Hepatocyte (in vitro differentiated cells): Measurements from ENCODE around the gene ATP8A2. TPM values are rescaled to one million over a fixed set of nuclear protein-coding genes. Genes with fewer than 3 reads are reported as not detected.

Experiments used
- DNase-seq: peaks from one replicate; pipeline ENCODE4 v3.0.0-alpha.2; 2016; ENCODE audit warnings: low spot score
- H2AFZ ChIP-seq: fragments of 200-600 bp; sonication (generic); 2 replicates; pipeline ENCODE4 v1.6.0; 2016; ENCODE audit warnings: antibody characterized with exemption, mild to moderate bottlenecking
- H3K27ac ChIP-seq: fragments of 200-600 bp; sonication (generic); 2 replicates; pipeline ENCODE4 v1.5.1; 2016; ENCODE audit warnings: mild to moderate bottlenecking
- H3K27me3 ChIP-seq: fragments of 200-600 bp; sonication (generic); 2 replicates; pipeline ENCODE4 v1.6.1; 2016
- H3K36me3 ChIP-seq: fragments of 200-600 bp; sonication (generic); replicated peaks from 2 replicates; pipeline ENCODE4 v1.5.1; 2016; ENCODE audit warnings: low read depth; ENCODE audit not compliant: insufficient read depth
- H3K4me1 ChIP-seq: fragments of 200-600 bp; sonication (generic); 2 replicates; pipeline ENCODE4 v1.5.1; 2016; ENCODE audit warnings: mild to moderate bottlenecking, moderate library complexity; ENCODE audit not compliant: insufficient read depth
- H3K4me2 ChIP-seq: fragments of 200-600 bp; sonication (generic); 2 replicates; pipeline ENCODE4 v1.6.0; 2016
- H3K4me3 ChIP-seq: fragments of 200-600 bp; sonication (generic); 2 replicates; pipeline ENCODE4 v1.5.1; 2016; ENCODE audit warnings: mild to moderate bottlenecking
- H3K79me2 ChIP-seq: fragments of 200-600 bp; sonication (generic); 2 replicates; pipeline ENCODE4 v1.6.0; 2017; ENCODE audit warnings: mild to moderate bottlenecking
- H3K9me2 ChIP-seq: fragments of 200-600 bp; sonication (generic); replicated peaks from 2 replicates; pipeline ENCODE4 v1.6.0; 2017; ENCODE audit warnings: mild to moderate bottlenecking; ENCODE audit not compliant: insufficient read depth
- H3K9me3 ChIP-seq: fragments of 200-600 bp; sonication (generic); 2 replicates; pipeline ENCODE4 v1.5.1; 2016; ENCODE audit warnings: low read depth, mild to moderate bottlenecking
- H4K20me1 ChIP-seq: fragments of 200-600 bp; sonication (generic); 2 replicates; pipeline ENCODE4 v1.6.0; 2016; ENCODE audit warnings: mild to moderate bottlenecking; ENCODE audit not compliant: insufficient read depth, poor library complexity, severe bottlenecking
- EZH2 ChIP-seq: fragments of 200-600 bp; sonication (generic); IDR thresholded peaks from 2 replicates; pipeline ENCODE4 v1.6.1; 2016; ENCODE audit warnings: antibody characterized with exemption, mild to moderate bottlenecking, borderline replicate concordance
- EZH2phosphoT487 ChIP-seq: fragments of 200-600 bp; sonication (generic); IDR thresholded peaks from one replicate; pipeline ENCODE4 v1.6.1; 2018; ENCODE audit warnings: antibody characterized with exemption, mild to moderate bottlenecking, low read depth, moderate library complexity; ENCODE audit not compliant: unreplicated experiment, severe bottlenecking
- WGBS: methylation state at CpG from one replicate; pipeline ENCODE4 v1.1.6; 2016; ENCODE audit warnings: low lambda C conversion rate; ENCODE audit errors: missing lambda C conversion rate; 5-methylcytosine and 5-hydroxymethylcytosine counted together
- polyA plus RNA-seq: library from polyadenylated mRNA; unstranded; fragments of >200 nt; fragmentation: Nextera tagmentation; extraction: Ambion mirVana; gene quantifications from 2 replicates; pipeline ENCODE4 v1.2.1, GENCODE V29; 2016
- total RNA-seq: library from RNA; depleted of rRNA; stranded (reverse); fragments of >200 nt; gene quantifications from 2 replicates; pipeline ENCODE4 v1.2.3, GENCODE V29; 2014
- TF ChIP-seq, protein P1 (sequence below): fragments of 200-600 bp; sonication (generic); IDR thresholded peaks from 2 replicates; pipeline ENCODE4 v1.5.1; 2016; ENCODE audit warnings: antibody characterized with exemption, mild to moderate bottlenecking; ENCODE audit not compliant: poor library complexity

The ATP8A2 gene
- total and polyA plus RNA-seq, 2 experiments from 2014 or later, result 2.1 to 3.1 TPM

DNA sequence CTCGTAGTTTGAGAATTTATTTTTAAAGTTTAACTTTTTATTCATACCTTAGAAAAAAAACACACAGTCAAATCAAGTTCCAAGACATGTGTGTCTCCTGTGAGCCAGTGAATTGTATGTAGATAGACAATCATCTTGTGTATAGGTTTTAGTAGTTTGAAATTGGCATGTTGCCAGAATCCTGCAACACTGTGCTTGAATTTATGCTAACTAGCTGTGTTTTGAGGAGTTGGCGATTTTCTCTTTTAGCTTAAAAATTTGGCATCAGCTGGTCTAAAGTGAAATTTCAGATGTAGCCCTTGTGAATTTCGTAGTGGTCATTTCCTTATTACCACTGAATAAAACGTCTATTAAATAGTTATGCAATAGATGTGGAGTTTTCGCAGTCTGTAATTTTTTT, 213.2 kb downstream of the ATP8A2 start:
- Histone ChIP-seq H3K9me2 (no peaks in the 10 kb centered on the region), H3K4me2 (no peak overlapping the region), H3K36me3 (no peaks in the 10 kb centered on the region), H4K20me1 (no peaks in the 10 kb centered on the region), H3K4me1 (no peaks in the 10 kb centered on the region), H3K9me3 (no peaks in the 10 kb centered on the region), H2AFZ (no peak overlapping the region), H3K27me3 (peaks cover 37% of the 10 kb centered on the region), H3K79me2 (no peaks in the 10 kb centered on the region), H3K4me3 (no peak overlapping the region), H3K27ac (no peak overlapping the region)
- TF ChIP-seq, protein P1, sequence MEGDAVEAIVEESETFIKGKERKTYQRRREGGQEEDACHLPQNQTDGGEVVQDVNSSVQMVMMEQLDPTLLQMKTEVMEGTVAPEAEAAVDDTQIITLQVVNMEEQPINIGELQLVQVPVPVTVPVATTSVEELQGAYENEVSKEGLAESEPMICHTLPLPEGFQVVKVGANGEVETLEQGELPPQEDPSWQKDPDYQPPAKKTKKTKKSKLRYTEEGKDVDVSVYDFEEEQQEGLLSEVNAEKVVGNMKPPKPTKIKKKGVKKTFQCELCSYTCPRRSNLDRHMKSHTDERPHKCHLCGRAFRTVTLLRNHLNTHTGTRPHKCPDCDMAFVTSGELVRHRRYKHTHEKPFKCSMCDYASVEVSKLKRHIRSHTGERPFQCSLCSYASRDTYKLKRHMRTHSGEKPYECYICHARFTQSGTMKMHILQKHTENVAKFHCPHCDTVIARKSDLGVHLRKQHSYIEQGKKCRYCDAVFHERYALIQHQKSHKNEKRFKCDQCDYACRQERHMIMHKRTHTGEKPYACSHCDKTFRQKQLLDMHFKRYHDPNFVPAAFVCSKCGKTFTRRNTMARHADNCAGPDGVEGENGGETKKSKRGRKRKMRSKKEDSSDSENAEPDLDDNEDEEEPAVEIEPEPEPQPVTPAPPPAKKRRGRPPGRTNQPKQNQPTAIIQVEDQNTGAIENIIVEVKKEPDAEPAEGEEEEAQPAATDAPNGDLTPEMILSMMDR, result no peak
- TF ChIP-seq EZH2 (no peak), EZH2phosphoT487 (no peak)
- no peak for DNase-seq
- 61% methylated on average over 5 of the region's 5 CpGs for WGBS

DNA sequence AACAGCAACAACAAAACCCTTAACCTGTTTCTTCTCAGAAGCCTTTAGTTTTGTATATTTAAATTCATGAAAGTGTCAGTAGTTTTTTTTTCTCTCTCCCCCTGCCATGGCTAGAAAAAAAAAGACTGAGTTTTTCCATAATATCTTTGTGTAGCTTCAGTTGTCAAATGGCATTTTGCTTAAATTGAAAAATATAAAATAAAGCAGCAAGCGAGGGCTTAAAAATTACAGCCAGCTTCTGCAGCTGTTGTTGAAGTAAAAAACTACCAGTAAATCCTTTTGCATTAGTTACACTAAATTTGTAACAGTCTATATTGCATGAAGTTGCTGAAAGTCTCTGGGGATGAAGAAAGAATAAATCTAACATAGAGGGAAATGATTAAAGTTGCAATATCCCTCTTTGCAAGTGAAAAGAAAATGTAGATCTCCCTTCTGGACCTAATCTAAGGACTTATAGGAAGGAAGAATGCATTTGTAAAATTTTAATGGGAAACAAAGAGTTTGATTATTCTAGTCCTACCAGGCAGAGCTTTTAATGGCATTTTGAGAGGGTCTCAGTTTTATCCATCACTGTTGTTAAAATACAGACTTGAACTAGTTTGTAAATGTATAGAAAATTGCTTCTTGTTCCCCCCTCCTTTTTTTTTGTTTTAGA, 215.7 kb downstream of the ATP8A2 start:
- Histone ChIP-seq H3K4me3 (no peak overlapping the region), H3K9me3 (no peaks in the 10 kb centered on the region), H3K4me1 (no peaks in the 10 kb centered on the region), H3K79me2 (no peaks in the 10 kb centered on the region), H3K27ac (no peak overlapping the region), H3K4me2 (no peak overlapping the region), H2AFZ (no peak overlapping the region), H3K9me2 (no peaks in the 10 kb centered on the region), H4K20me1 (no peaks in the 10 kb centered on the region), H3K27me3 (peaks cover 36% of the 10 kb centered on the region), H3K36me3 (no peaks in the 10 kb centered on the region)
- TF ChIP-seq, protein P1, result no peak
- no peak for TF ChIP-seq EZH2
- TF ChIP-seq EZH2phosphoT487, result no peak
- WGBS, result 68% methylated on average over 1 of the region's 1 CpG
- no peak for DNase-seq

DNA sequence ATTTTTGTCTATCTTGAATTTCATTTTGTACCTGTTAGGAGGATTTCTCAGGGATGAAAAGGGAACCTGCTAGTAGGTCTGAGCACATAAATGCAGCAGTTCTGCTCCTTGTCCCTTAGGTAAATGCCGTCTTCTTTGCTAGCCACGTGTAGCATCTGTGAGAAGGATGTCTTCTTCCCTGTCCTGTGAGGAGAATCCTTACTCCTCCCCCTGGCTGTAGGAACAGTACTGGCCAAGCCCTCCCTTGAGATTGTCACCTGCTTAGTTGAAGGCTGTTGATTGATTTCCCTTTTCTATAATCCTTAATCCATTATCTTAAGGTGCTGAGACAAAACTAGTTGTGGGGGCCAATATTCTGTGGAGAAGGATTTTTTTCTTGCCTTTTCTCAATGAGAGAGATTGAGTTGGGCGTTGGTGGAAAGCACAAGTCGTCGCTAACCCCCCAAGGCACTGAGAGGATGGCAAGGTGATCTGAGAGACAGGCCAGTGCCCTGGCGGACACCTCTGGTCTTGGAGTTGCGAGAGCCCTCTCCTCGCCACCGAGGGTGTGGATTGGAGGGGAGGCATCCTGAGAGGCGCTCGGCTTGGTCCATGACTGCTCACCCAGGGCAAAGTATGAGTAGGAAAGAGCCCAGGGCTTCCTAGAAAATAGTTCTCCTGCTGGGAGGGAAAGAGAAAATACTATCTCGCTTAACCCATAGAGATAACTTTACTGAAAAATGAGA, 216.7 kb downstream of the ATP8A2 start:
- WGBS, result 81% methylated on average over 12 of the region's 12 CpGs
- no peak for DNase-seq
- Histone ChIP-seq H3K27me3 (peaks cover 30% of the 10 kb centered on the region), H3K4me1 (no peaks in the 10 kb centered on the region), H3K36me3 (no peaks in the 10 kb centered on the region), H3K4me2 (no peak overlapping the region), H3K79me2 (no peaks in the 10 kb centered on the region), H3K9me2 (no peaks in the 10 kb centered on the region), H3K4me3 (no peak overlapping the region), H4K20me1 (no peaks in the 10 kb centered on the region), H2AFZ (no peak overlapping the region), H3K9me3 (no peaks in the 10 kb centered on the region), H3K27ac (no peak overlapping the region)
- TF ChIP-seq EZH2phosphoT487 (no peak), EZH2 (no peak)
- TF ChIP-seq, protein P1, result no peak
